SH-SY5Y (cell line): ENCODE measurements around the gene TRIM44.

Experiments
- GATA2 ChIP-seq: IDR thresholded peaks from 2 replicates; pipeline ENCODE4 v1.6.1; 2011; ENCODE audit warnings: mild to moderate bottlenecking, low read depth, low read length
- GATA3 ChIP-seq: IDR thresholded peaks from 2 replicates; pipeline ENCODE4 v1.6.1; 2011; ENCODE audit warnings: low read depth, mild to moderate bottlenecking, low read length, moderate library complexity

- TF ChIP-seq GATA2 (no peak), GATA3 (no peak)
These were observed 7.9 kb upstream of the TRIM44 start for GRCh38 chr11:35654711-35655110.
